Retinal pigment epithelial cell (primary cell): ENCODE results near the gene RNU11.
"Not testable (repeated sequence)": the region's sequence is repeated elsewhere in the genome, so short reads cannot be mapped to it uniquely, and the experiment has no call there.

ENCODE experiments used
- DNase-seq: peaks from one replicate; pipeline ENCODE4 v3.0.0-alpha.2; 2010; ENCODE audit warnings: low read depth
- H3K4me3 ChIP-seq: 2 replicates; pipeline ENCODE4 v1.5.1; 2011; ENCODE audit warnings: mild to moderate bottlenecking, low read length, control low read depth, moderate library complexity
- CTCF ChIP-seq: conservative IDR thresholded peaks from 2 replicates; pipeline ENCODE4 v1.5.1; 2011; ENCODE audit warnings: low read depth, low read length, control low read depth, inconsistent platforms

RNU11 gene

GRCh38 chr1:28668191-28668955, 20.0 kb downstream of the RNU11 start, which contains the start of gene GMEB1:
TSS of gene GMEB1 (plus strand) at chr1:28668784. CDS start at chr1:28683613, 14,829 bp downstream.
- peak; percentile 40 for DNase-seq
- peak within 1 kb of the TSS; percentile 80 for H3K4me3 ChIP-seq
- TF ChIP-seq CTCF = no peak

- no peak for TF ChIP-seq CTCF
- peak overlapping the region; percentile 80 for H3K4me3 ChIP-seq
- DNase-seq = no peak
These were observed 20.7 kb downstream of the RNU11 start for GRCh38 chr1:28668956-28669723.

GRCh38 chr1:28671254-28671780, 22.9 kb downstream of the RNU11 start:
- no peak for TF ChIP-seq CTCF
- no peak overlapping the region for H3K4me3 ChIP-seq
- DNase-seq = no peak

GRCh38 chr1:28672971-28673370, 24.6 kb downstream of the RNU11 start:
- not testable (repeated sequence) for DNase-seq, H3K4me3 ChIP-seq

GRCh38 chr1:28675924-28676257, 27.5 kb downstream of the RNU11 start:
- TF ChIP-seq CTCF = no peak
- no peak overlapping the region for H3K4me3 ChIP-seq
- DNase-seq = no peak

GRCh38 chr1:28680151-28680550, 31.8 kb downstream of the RNU11 start:
- TF ChIP-seq CTCF = no peak
- no peak for DNase-seq
- no peak overlapping the region for H3K4me3 ChIP-seq

GRCh38 chr1:28682840-28683239, 34.4 kb downstream of the RNU11 start:
- DNase-seq = no peak
- no peak overlapping the region for H3K4me3 ChIP-seq
- TF ChIP-seq CTCF = no peak
